ENCODE results near the gene ZFPM1.

Gene ZFPM1

GRCh38 chr16:88479793-88480760, 27.0 kb downstream of the ZFPM1 start:
- Histone ChIP-seq H3K36me3 (ENCODE audit: low read length) (no peaks in the 10 kb centered on the region), H3K4me2 (ENCODE audit: low read depth, low read length, poor library complexity, severe bottlenecking) (no peak overlapping the region), H3F3A (ENCODE audit: insufficient read depth) (no peaks in the 10 kb centered on the region), H4K20me1 (ENCODE audit: low read depth, low read length) (no peaks in the 10 kb centered on the region), H3K27me3 (ENCODE audit: low read length) (peaks cover 3% of the 10 kb centered on the region; the same call in 1 of the 2 replicates), H3K4me3 (ENCODE audit: insufficient read depth, low read length, poor library complexity, severe bottlenecking) (no peak overlapping the region), H3K9me2 (replicated peaks; ENCODE audit: insufficient read depth, low read length) (no peaks in the 10 kb centered on the region), H2AFZ (ENCODE audit: low read depth, low read length, severe bottlenecking) (no peak overlapping the region), H3K9ac (ENCODE audit: low read length) (no peak overlapping the region), H3K79me2 (ENCODE audit: insufficient read depth, low read length) (no peaks in the 10 kb centered on the region), H3K27ac (ENCODE audit: low read depth, low read length) (no peak overlapping the region), H3K9me3 (ENCODE audit: insufficient read depth, low read length) (no peaks in the 10 kb centered on the region)
- no peak for TF ChIP-seq CTCF (IDR thresholded peaks at IDR 0.05; ENCODE audit: insufficient read depth, low read length, poor library complexity, severe bottlenecking)
- no peak for TF ChIP-seq EZH2phosphoT487 (conservative IDR thresholded peaks at IDR 0.05; ENCODE audit: low read length)

DNA sequence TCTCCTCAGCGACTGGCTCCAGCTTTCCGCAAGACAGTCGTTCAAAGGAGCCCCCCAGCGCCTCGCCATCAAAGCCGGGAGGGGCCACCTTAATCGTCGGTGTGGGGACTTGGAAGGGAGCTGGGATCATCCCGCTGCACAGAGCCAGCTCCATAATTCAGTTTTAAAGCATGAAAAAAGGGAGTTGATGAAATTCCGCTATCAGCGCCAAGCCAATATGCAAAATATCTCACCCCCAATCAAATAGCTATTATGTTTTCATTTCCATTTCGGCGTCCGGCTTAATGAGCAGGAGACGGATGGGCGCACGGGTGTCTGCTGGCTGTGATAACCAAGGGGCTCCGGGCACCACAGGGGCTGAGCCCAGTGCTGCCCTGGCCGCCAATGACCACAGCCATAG, 27.7 kb downstream of the ZFPM1 start:
- Histone ChIP-seq H3K4me3 (ENCODE audit: insufficient read depth, low read length, poor library complexity, severe bottlenecking) (no peak overlapping the region), H3K27ac (ENCODE audit: low read depth, low read length) (no peak overlapping the region), H3K9me3 (ENCODE audit: insufficient read depth, low read length) (no peaks in the 10 kb centered on the region), H3F3A (ENCODE audit: insufficient read depth) (no peaks in the 10 kb centered on the region), H3K9ac (ENCODE audit: low read length) (no peak overlapping the region), H3K36me3 (ENCODE audit: low read length) (no peaks in the 10 kb centered on the region), H4K20me1 (ENCODE audit: low read depth, low read length) (no peaks in the 10 kb centered on the region), H3K4me2 (ENCODE audit: low read depth, low read length, poor library complexity, severe bottlenecking) (no peak overlapping the region), H3K79me2 (ENCODE audit: insufficient read depth, low read length) (no peaks in the 10 kb centered on the region), H2AFZ (ENCODE audit: low read depth, low read length, severe bottlenecking) (no peak overlapping the region), H3K27me3 (ENCODE audit: low read length) (peaks cover 3% of the 10 kb centered on the region; the same call in 1 of the 2 replicates), H3K9me2 (replicated peaks; ENCODE audit: insufficient read depth, low read length) (no peaks in the 10 kb centered on the region)
- TF ChIP-seq CTCF (IDR thresholded peaks at IDR 0.05; ENCODE audit: insufficient read depth, low read length, poor library complexity, severe bottlenecking) (no peak), EZH2phosphoT487 (conservative IDR thresholded peaks at IDR 0.05; ENCODE audit: low read length) (no peak)

DNA sequence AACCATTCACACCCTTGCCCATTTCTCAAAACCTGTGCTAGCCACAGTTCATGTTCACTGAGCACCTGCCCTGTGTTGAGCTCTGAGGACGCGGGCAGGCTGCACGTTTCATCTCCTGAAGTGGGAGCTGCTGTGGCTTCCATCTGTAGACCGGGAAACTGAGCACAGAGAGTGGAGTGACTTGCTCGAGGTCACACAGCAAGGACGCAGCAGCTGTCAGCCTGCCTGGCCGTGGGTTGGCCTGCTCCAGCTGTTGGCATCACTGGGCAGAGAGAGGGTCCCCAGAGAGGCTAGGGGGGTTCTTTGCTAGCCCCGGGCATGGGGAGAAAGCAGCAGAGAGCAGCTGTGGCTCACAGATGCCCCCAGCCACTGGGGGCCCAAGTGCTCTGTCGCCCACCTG, 28.8 kb downstream of the ZFPM1 start:
- H3K9me2 ChIP-seq (replicated peaks; ENCODE audit: insufficient read depth, low read length) = no peaks in the 10 kb centered on the region
- H3K27ac ChIP-seq (ENCODE audit: low read depth, low read length) = no peak overlapping the region
- H4K20me1 ChIP-seq (ENCODE audit: low read depth, low read length) = no peaks in the 10 kb centered on the region
- H3K9ac ChIP-seq (ENCODE audit: low read length) = no peak overlapping the region
- H3K4me3 ChIP-seq (ENCODE audit: insufficient read depth, low read length, poor library complexity, severe bottlenecking) = no peak overlapping the region
- H3F3A ChIP-seq (ENCODE audit: insufficient read depth) = no peaks in the 10 kb centered on the region
- H3K9me3 ChIP-seq (ENCODE audit: insufficient read depth, low read length) = no peaks in the 10 kb centered on the region
- no peaks in the 10 kb centered on the region for H3K36me3 ChIP-seq (ENCODE audit: low read length)
- no peak overlapping the region for H2AFZ ChIP-seq (ENCODE audit: low read depth, low read length, severe bottlenecking)
- peaks cover 3% of the 10 kb centered on the region; the same call in 1 of the 2 replicates for H3K27me3 ChIP-seq (ENCODE audit: low read length)
- TF ChIP-seq CTCF (IDR thresholded peaks at IDR 0.05; ENCODE audit: insufficient read depth, low read length, poor library complexity, severe bottlenecking) = no peak
- no peak for TF ChIP-seq EZH2phosphoT487 (conservative IDR thresholded peaks at IDR 0.05; ENCODE audit: low read length)
- H3K4me2 ChIP-seq (ENCODE audit: low read depth, low read length, poor library complexity, severe bottlenecking) = no peak overlapping the region
- H3K79me2 ChIP-seq (ENCODE audit: insufficient read depth, low read length) = no peaks in the 10 kb centered on the region

All from SU-DHL-6 (cell line).